ENCODE measurements around the gene SH2D1B. TPM values are rescaled to one million over a fixed set of nuclear protein-coding genes. Genes with fewer than 3 reads are reported as not detected.

Gene SH2D1B
- total RNA-seq, 1 donor from 2014 or later, result not detected

- no peak for FAIRE-seq
Observed at GRCh38 chr1:162383516-162383915, 28.4 kb downstream of the SH2D1B start.

GRCh38 chr1:162383091-162383490 lies 28.8 kb downstream of the SH2D1B start:
- DNase-seq (ENCODE audit: low spot score in 2 of 2) (no peak), FAIRE-seq (no peak)

More at GRCh38 chr1:162383516-162383915, 28.4 kb downstream of the SH2D1B start:
- no peak for DNase-seq (ENCODE audit: low spot score in 2 of 2)

- DNase-seq (ENCODE audit: low spot score in 2 of 2) (no peak), FAIRE-seq (no peak)
Observed at GRCh38 chr1:162381941-162382750, 29.8 kb downstream of the SH2D1B start.

- DNase-seq (ENCODE audit: low spot score in 2 of 2) (no peak), FAIRE-seq (no peak)
Observed at GRCh38 chr1:162381383-162381782, 30.6 kb downstream of the SH2D1B start, which contains the start of gene C1orf226. TSS of gene C1orf226 (plus strand) at chr1:162381728. CDS start at chr1:162381902, 174 bp downstream.

- FAIRE-seq, result no peak
Observed at GRCh38 chr1:162380061-162380846, 31.7 kb downstream of the SH2D1B start.

GRCh38 chr1:162376691-162377090 lies 35.2 kb downstream of the SH2D1B start, which contains the start of gene SPATA46:
TSS of gene SPATA46 (minus strand) at chr1:162376854. CDS start at chr1:162376790, 64 bp downstream.
- DNase-seq (ENCODE audit: low spot score in 2 of 2), result no peak
- no peak for FAIRE-seq

More at GRCh38 chr1:162380061-162380846, 31.7 kb downstream of the SH2D1B start:
- no peak for DNase-seq (ENCODE audit: low spot score in 2 of 2)

GRCh38 chr1:162375463-162375862 lies 36.5 kb downstream of the SH2D1B start:
- FAIRE-seq (no peak), DNase-seq (ENCODE audit: low spot score in 2 of 2) (no peak)

GRCh38 chr1:162374406-162374805 lies 37.5 kb downstream of the SH2D1B start:
- no peak for DNase-seq (ENCODE audit: low spot score in 2 of 2)
- no peak for FAIRE-seq

- no peak for FAIRE-seq
- no peak for DNase-seq (ENCODE audit: low spot score in 2 of 2)
Observed at GRCh38 chr1:162373541-162374260, 38.2 kb downstream of the SH2D1B start.

GRCh38 chr1:162373072-162373427 lies 38.9 kb downstream of the SH2D1B start:
- DNase-seq (ENCODE audit: low spot score in 2 of 2) (no peak), FAIRE-seq (no peak)

- DNase-seq (ENCODE audit: low spot score in 2 of 2) (no peak), FAIRE-seq (no peak)
Observed at GRCh38 chr1:162372159-162373071, 39.5 kb downstream of the SH2D1B start.

GRCh38 chr1:162371611-162372010 lies 40.3 kb downstream of the SH2D1B start:
- no peak for FAIRE-seq

GRCh38 chr1:162370721-162371120 lies 41.2 kb downstream of the SH2D1B start:
- no peak for FAIRE-seq

More at GRCh38 chr1:162371611-162372010, 40.3 kb downstream of the SH2D1B start:
- DNase-seq (ENCODE audit: low spot score in 2 of 2), result no peak

GRCh38 chr1:162370161-162370560 lies 41.8 kb downstream of the SH2D1B start:
- DNase-seq (ENCODE audit: low spot score in 2 of 2) (no peak), FAIRE-seq (no peak)

More at GRCh38 chr1:162370721-162371120, 41.2 kb downstream of the SH2D1B start:
- DNase-seq (ENCODE audit: low spot score in 2 of 2), result no peak

GRCh38 chr1:162369571-162369970 lies 42.4 kb downstream of the SH2D1B start:
- DNase-seq (ENCODE audit: low spot score in 2 of 2) (no peak), FAIRE-seq (no peak)

GRCh38 chr1:162368451-162368850 lies 43.5 kb downstream of the SH2D1B start:
- no peak for FAIRE-seq
- DNase-seq (ENCODE audit: low spot score in 2 of 2), result no peak

- no peak for DNase-seq (ENCODE audit: low spot score in 2 of 2)
- no peak for FAIRE-seq
Observed at GRCh38 chr1:162367772-162368171, 44.2 kb downstream of the SH2D1B start.

GRCh38 chr1:162367073-162367472 lies 44.9 kb downstream of the SH2D1B start:
- no peak for DNase-seq (ENCODE audit: low spot score in 2 of 2)
- no peak for FAIRE-seq

- FAIRE-seq (no peak), DNase-seq (ENCODE audit: low spot score in 2 of 2) (no peak)
Observed at GRCh38 chr1:162366671-162367070, 45.3 kb downstream of the SH2D1B start.

GRCh38 chr1:162366149-162366548 lies 45.8 kb downstream of the SH2D1B start:
- no peak for FAIRE-seq
- DNase-seq (ENCODE audit: low spot score in 2 of 2), result no peak

All from frontal cortex (tissue), 4 donors.